GM12878 (cell line): ENCODE data around the gene MRPL21. TPM values are rescaled to one million over a fixed set of nuclear protein-coding genes. Genes with fewer than 3 reads are reported as not detected.

Experiments used
- ATAC-seq: fragments of 200-7000 bp; cut with Tn5 transposase; 3 replicates; pipeline ENCODE4 v1.9.1; 2020; ENCODE audit warnings: mild to moderate bottlenecking, moderate library complexity
- BruUV-seq: library from RNA; stranded (reverse); fragments of 400-500 nt; replicated peaks from 2 replicates; lab custom pipeline; 2021; lab: Mats Ljungman, UMichigan
- CTCF ChIA-PET: fragments of 300-600 bp; sonication (Branson Sonifier 250); formaldehyde crosslinking; extraction: SDS; loops from one replicate; lab custom pipeline; 2021; ENCODE audit warnings: inconsistent platforms; lab: Yijun Ruan, JAX
- POLR2A ChIA-PET: fragments of 350-600 bp; formaldehyde crosslinking; extraction: SDS; loops from one replicate; lab custom pipeline; 2021; ENCODE audit warnings: inconsistent platforms; lab: Charles Lee
- RAD21 ChIA-PET: fragments of 300-600 bp; sonication (Branson Sonifier 250); formaldehyde crosslinking; loops from one replicate; lab custom pipeline; 2023; ENCODE audit warnings: antibody characterized with exemption; ENCODE audit not compliant: unreplicated experiment; lab: Charles Lee
- SMC1A ChIA-PET: fragments of 300-600 bp; sonication (Branson Sonifier 250); formaldehyde crosslinking; loops from one replicate; lab custom pipeline; 2023; ENCODE audit not compliant: unreplicated experiment, uncharacterized antibody; lab: Charles Lee
- DNase-seq: peaks from one replicate; pipeline ENCODE4 v3.0.0-alpha.2; 2011; ENCODE audit warnings: low read depth, low spot score
- FAIRE-seq: peaks from 3 replicates; lab custom pipeline; 2011; peaks lifted over from hg19 to GRCh38; lab: Jason Lieb, UNC
- H2AFZ ChIP-seq: 2 replicates; pipeline ENCODE4 v1.6.0; 2011; ENCODE audit warnings: low read depth, low read length, control low read depth; ENCODE audit not compliant: control insufficient read depth
- H3K27ac ChIP-seq: 2 replicates; pipeline ENCODE4 v1.5.1; 2011; ENCODE audit warnings: control low read depth; ENCODE audit not compliant: control insufficient read depth, insufficient read depth
- H3K27me3 ChIP-seq, 2 experiments: replicated peaks in 1 of 2; 2 replicates each; pipeline versions ENCODE4 v1.6.0 to v1.6.1; 2011; ENCODE audit warnings: low read length in 1 of 2; ENCODE audit not compliant: control insufficient read depth in 2 of 2, insufficient read depth in 2 of 2
- H3K36me3 ChIP-seq, 2 experiments: 2 replicates each; pipeline ENCODE4 v1.5.1; 2011; ENCODE audit warnings: low read length in 1 of 2; ENCODE audit not compliant: control insufficient read depth in 2 of 2, insufficient read depth in 2 of 2
- H3K4me1 ChIP-seq: 2 replicates; pipeline ENCODE4 v1.6.1; 2011; ENCODE audit warnings: mild to moderate bottlenecking, low read length, moderate library complexity, mixed read lengths; ENCODE audit not compliant: control insufficient read depth, insufficient read depth
- H3K4me2 ChIP-seq: 2 replicates; pipeline ENCODE4 v1.6.0; 2011; ENCODE audit warnings: control low read depth; ENCODE audit not compliant: control insufficient read depth, insufficient read depth
- H3K4me3 ChIP-seq: fragments of 200-600 bp; sonication (generic); 2 replicates; pipeline ENCODE4 v1.5.1; 2016
- H3K79me2 ChIP-seq: 2 replicates; pipeline ENCODE4 v1.6.0; 2011; ENCODE audit warnings: low read length; ENCODE audit not compliant: control insufficient read depth, insufficient read depth
- H3K9ac ChIP-seq: 2 replicates; pipeline ENCODE4 v1.8.0; 2011; ENCODE audit warnings: low read length, control low read depth, mixed read lengths; ENCODE audit not compliant: control insufficient read depth, insufficient read depth
- H3K9me3 ChIP-seq: replicated peaks from 3 replicates; pipeline ENCODE4 v1.5.1; 2011; ENCODE audit warnings: mild to moderate bottlenecking, low read length; ENCODE audit not compliant: control insufficient read depth, insufficient read depth
- H4K20me1 ChIP-seq: 2 replicates; pipeline ENCODE4 v1.6.0; 2011; ENCODE audit not compliant: control insufficient read depth, insufficient read depth
- ZBTB4 ChIP-seq: fragments of 450-650 bp; formaldehyde crosslinking; IDR thresholded peaks from 2 replicates; pipeline ENCODE4 v1.4.0; 2022; ENCODE audit warnings: mild to moderate bottlenecking, moderate library complexity
- ZNF24 ChIP-seq: fragments of 450-650 bp; IDR thresholded peaks from 2 replicates; pipeline ENCODE4 v1.6.1; 2017; ENCODE audit warnings: antibody characterized with exemption, mild to moderate bottlenecking
- WGBS: methylation state at CpG from one replicate; pipeline ENCODE4 v1.1.6; 2016; ENCODE audit warnings: low lambda C conversion rate; ENCODE audit not compliant: insufficient replicate concordance, insufficient coverage; ENCODE audit errors: missing lambda C conversion rate; 5-methylcytosine and 5-hydroxymethylcytosine counted together
- in situ Hi-C: fragments of 300-500 bp; cut with MboI; formaldehyde crosslinking; loops from 9 replicates; pipeline ENCODE4 v1.14.3; 2018; ENCODE audit warnings: mixed read lengths
- intact Hi-C: fragments of 100-400 bp; cut with micrococcal nuclease; formaldehyde crosslinking; loops from one replicate; pipeline ENCODE4 v1.14.2; 2022; ENCODE audit not compliant: unreplicated experiment
- polyA plus RNA-seq, 11 experiments: library from polyadenylated mRNA; depleted of rRNA in 4 of 11; unstranded in 6 of 11; stranded (reverse) in 5 of 11; fragments of >200 nt; fragmentation: Nextera tagmentation in 4 of 11; fragmentation: Illumina TruSeq in 1 of 11; extraction: Ambion mirVana in 4 of 11; extraction: Trizol in 1 of 11; gene quantifications; 1 replicate in 1 of 11; 2 replicates in 10 of 11; pipeline versions ENCODE4 v1.2.1 to v1.2.3, GENCODE V29; 2011 to 2016; ENCODE audit warnings: inconsistent platforms in 2 of 11, missing spikeins in 2 of 11, low read depth in 1 of 11
- total RNA-seq, 4 experiments: library from RNA; depleted of rRNA in 3 of 4; stranded (reverse); fragments of >200 nt in 3 of 4; fragmentation: Illumina TruSeq in 1 of 4; extraction: Trizol in 1 of 4; gene quantifications; 2 replicates each; pipeline versions ENCODE4 v1.2.1 to v1.2.3, GENCODE V29; 2013 to 2021

MRPL21 gene
- total and polyA plus RNA-seq, 10 of the 15 experiments (the other 5 are each of a cell fraction or from before 2014, with no cell fraction given): 86.6 to 283 (median 130) TPM

DNA sequence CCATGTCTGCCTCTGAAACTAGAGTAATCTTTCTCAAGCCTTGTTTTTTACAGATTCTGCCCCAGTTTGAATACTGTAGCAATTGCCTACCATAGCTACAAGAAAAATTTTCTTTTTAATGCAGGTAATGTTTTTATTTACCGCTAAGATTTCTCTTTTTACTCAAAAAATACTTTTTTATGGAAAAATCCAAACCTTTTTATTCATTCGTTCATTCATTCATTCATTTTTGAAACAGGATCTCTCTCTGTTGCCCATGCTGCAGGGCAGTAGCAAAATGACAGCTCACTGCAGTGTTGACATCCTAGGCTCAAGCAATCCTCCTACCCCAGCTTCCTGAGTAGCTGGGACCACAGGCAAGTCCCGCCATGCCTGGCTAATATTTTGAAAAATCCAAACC lies 59.3 kb downstream of the MRPL21 start:
- H3K4me1 ChIP-seq: peaks cover 24% of the 10 kb centered on the region
- H3K4me3 ChIP-seq: peak overlapping the region; percentile 85
- ChIA-PET POLR2A (interaction anchor here (1.1 kb wide), 1 partner anchor 204 kb away, joined by 4 read pairs; the partner anchor contains the start of gene TPCN2), SMC1A (interaction anchor here (0.8 to 1.2 kb wide), 3 partner anchors 26 to 108 kb away, joined by 3 read pairs; no protein-coding TSS in a partner anchor), RAD21 (interaction anchor here (1.0 to 1.5 kb wide), 2 partner anchors 212 to 246 kb away, joined by 3 to 4 read pairs; no protein-coding TSS in a partner anchor), CTCF (interaction anchor here (0.6 to 2.1 kb wide), 10 partner anchors 18 to 457 kb away, joined by 3 to 13 read pairs (median 3); no protein-coding TSS in a partner anchor)
- no peak overlapping the region for H3K27ac ChIP-seq
- H3K36me3 ChIP-seq: no peaks in the 10 kb centered on the region
- intact Hi-C loops (loop anchor here (5.0 to 10.0 kb wide), 4 partner anchors 210 to 453 kb away; no protein-coding TSS in a partner anchor), in situ Hi-C loops (no loop called here)
- H3K9me3 ChIP-seq: no peaks in the 10 kb centered on the region
- DNase-seq (no peak), ATAC-seq (no peak), FAIRE-seq (no peak)
- H3K4me2 ChIP-seq: peak overlapping the region; percentile 85
- BruUV-seq: no TSS peak
- no peaks in the 10 kb centered on the region for H4K20me1 ChIP-seq
- H3K9ac ChIP-seq: peak overlapping the region; percentile 11
- peak overlapping the region; percentile 89 for H2AFZ ChIP-seq
- H3K79me2 ChIP-seq: no peaks in the 10 kb centered on the region; the same call in none of the 2 replicates
- WGBS: 64% methylated on average over 3 of the region's 3 CpGs
- TF ChIP-seq ZBTB4 (no peak), ZNF24 (peak; percentile 52; the same call in 1 of the 2 replicates)
- H3K27me3 ChIP-seq: no peaks in the 10 kb centered on the region
